ENCODE data around the gene BFSP1.
A peak's percentile ranks its signal among the peaks of the same experiment; 100 is the strongest.

BFSP1 gene

GRCh38 chr20:17520583-17520982, 10.6 kb downstream of the BFSP1 start:
- no peak for DNase-seq (ENCODE audit: low read depth)

- no peak for DNase-seq (ENCODE audit: low read depth)
Observed at GRCh38 chr20:17519606-17520285, 11.4 kb downstream of the BFSP1 start.

- no peak for DNase-seq (ENCODE audit: low read depth)
Observed at GRCh38 chr20:17518339-17519052, 12.7 kb downstream of the BFSP1 start.

GRCh38 chr20:17515053-17515452, 16.1 kb downstream of the BFSP1 start:
- no peak for DNase-seq (ENCODE audit: low read depth)

GRCh38 chr20:17513939-17514338, 17.2 kb downstream of the BFSP1 start:
- DNase-seq (ENCODE audit: low read depth): no peak

- DNase-seq (ENCODE audit: low read depth): no peak
Observed at GRCh38 chr20:17511401-17511800, 19.8 kb downstream of the BFSP1 start.

GRCh38 chr20:17510548-17510947, 20.6 kb downstream of the BFSP1 start:
- DNase-seq (ENCODE audit: low read depth): no peak

GRCh38 chr20:17508756-17509155, 22.4 kb downstream of the BFSP1 start:
- no peak for DNase-seq (ENCODE audit: low read depth)

GRCh38 chr20:17507531-17507930, 23.6 kb downstream of the BFSP1 start:
- DNase-seq (ENCODE audit: low read depth): no peak

- no peak for DNase-seq (ENCODE audit: low read depth)
Observed at GRCh38 chr20:17507032-17507431, 24.1 kb downstream of the BFSP1 start.

- peak; percentile 57 for DNase-seq (ENCODE audit: low read depth)
Observed at GRCh38 chr20:17505636-17506517, 25.3 kb downstream of the BFSP1 start.

- peak; percentile 57 for DNase-seq (ENCODE audit: low read depth)
Observed at GRCh38 chr20:17504898-17505635, 26.1 kb downstream of the BFSP1 start.

- no peak for DNase-seq (ENCODE audit: low read depth)
Observed at GRCh38 chr20:17504066-17504897, 26.9 kb downstream of the BFSP1 start.

- DNase-seq (ENCODE audit: low read depth): no peak
Observed at GRCh38 chr20:17503301-17504065, 27.7 kb downstream of the BFSP1 start.

GRCh38 chr20:17502105-17502504, 29.1 kb downstream of the BFSP1 start:
- DNase-seq (ENCODE audit: low read depth): no peak

- no peak for DNase-seq (ENCODE audit: low read depth)
Observed at GRCh38 chr20:17501701-17502100, 29.5 kb downstream of the BFSP1 start.

- DNase-seq (ENCODE audit: low read depth): no peak
Observed at GRCh38 chr20:17500826-17501225, 30.4 kb downstream of the BFSP1 start.

- DNase-seq (ENCODE audit: low read depth): no peak
Observed at GRCh38 chr20:17500271-17500670, 30.9 kb downstream of the BFSP1 start.

- peak; percentile 67 for DNase-seq (ENCODE audit: low read depth)
Observed at GRCh38 chr20:17499041-17499440, 32.1 kb downstream of the BFSP1 start.

GRCh38 chr20:17498641-17499040, 32.5 kb downstream of the BFSP1 start:
- no peak for DNase-seq (ENCODE audit: low read depth)

Data from iris pigment epithelial cell (primary cell).